ENCODE measurements around the gene SLIT3. TPM values are rescaled to one million over a fixed set of nuclear protein-coding genes. Genes with fewer than 3 reads are reported as not detected.

Gene SLIT3
- total and polyA plus RNA-seq, 2 donors (not counting 3 experiments of a cell fraction or from before 2014, with no cell fraction given) = 0.90 to 1.0 TPM

GRCh38 chr5:169095410-169095960 is 205.5 kb downstream of the SLIT3 start:
- no peaks in the 10 kb centered on the region for H3K79me2 ChIP-seq (ENCODE audit: control insufficient read depth, insufficient read depth, low read length)
- no peaks in the 10 kb centered on the region for H3K36me3 ChIP-seq (ENCODE audit: control insufficient read depth in 2 of 2, extremely low read depth in 1 of 2, insufficient read depth in 2 of 2, low read length in 2 of 2)
- TF ChIP-seq POLR2A (IDR thresholded peaks at IDR 0.05; ENCODE audit: low read depth, low read length) = no peak
- TF ChIP-seq, protein P1, sequence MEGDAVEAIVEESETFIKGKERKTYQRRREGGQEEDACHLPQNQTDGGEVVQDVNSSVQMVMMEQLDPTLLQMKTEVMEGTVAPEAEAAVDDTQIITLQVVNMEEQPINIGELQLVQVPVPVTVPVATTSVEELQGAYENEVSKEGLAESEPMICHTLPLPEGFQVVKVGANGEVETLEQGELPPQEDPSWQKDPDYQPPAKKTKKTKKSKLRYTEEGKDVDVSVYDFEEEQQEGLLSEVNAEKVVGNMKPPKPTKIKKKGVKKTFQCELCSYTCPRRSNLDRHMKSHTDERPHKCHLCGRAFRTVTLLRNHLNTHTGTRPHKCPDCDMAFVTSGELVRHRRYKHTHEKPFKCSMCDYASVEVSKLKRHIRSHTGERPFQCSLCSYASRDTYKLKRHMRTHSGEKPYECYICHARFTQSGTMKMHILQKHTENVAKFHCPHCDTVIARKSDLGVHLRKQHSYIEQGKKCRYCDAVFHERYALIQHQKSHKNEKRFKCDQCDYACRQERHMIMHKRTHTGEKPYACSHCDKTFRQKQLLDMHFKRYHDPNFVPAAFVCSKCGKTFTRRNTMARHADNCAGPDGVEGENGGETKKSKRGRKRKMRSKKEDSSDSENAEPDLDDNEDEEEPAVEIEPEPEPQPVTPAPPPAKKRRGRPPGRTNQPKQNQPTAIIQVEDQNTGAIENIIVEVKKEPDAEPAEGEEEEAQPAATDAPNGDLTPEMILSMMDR (IDR thresholded peaks at IDR 0.05; ENCODE audit: extremely low read depth in 1 of 2, insufficient read depth in 1 of 2, low read depth in 1 of 2, low read length in 2 of 2) = no peak
- TF ChIP-seq EZH2 (IDR thresholded peaks at IDR 0.05; ENCODE audit: borderline replicate concordance, low read depth, low read length, severe bottlenecking) = no peak
- no peak for TF ChIP-seq FOS (IDR thresholded peaks at IDR 0.05; ENCODE audit: borderline replicate concordance, insufficient read depth, low read length)
- TF ChIP-seq JUN (IDR thresholded peaks at IDR 0.05; ENCODE audit: borderline replicate concordance, insufficient read depth, insufficient read length, low read depth) = no peak
- TF ChIP-seq POLR2AphosphoS5 (IDR thresholded peaks at IDR 0.05; ENCODE audit: insufficient read depth, low read depth, low read length) = no peak
- TF ChIP-seq MAX (IDR thresholded peaks at IDR 0.05; ENCODE audit: insufficient read depth, insufficient read length) = no peak
- no peak for TF ChIP-seq MYC (IDR thresholded peaks at IDR 0.05; ENCODE audit: low read depth, low read length)
- TF ChIP-seq GATA2 (IDR thresholded peaks at IDR 0.05; ENCODE audit: insufficient read depth, insufficient read length, low read depth, low read length) = no peak
- ChIA-PET CTCF (no interaction called here), POLR2A (no interaction called here)
- BruUV-seq (replicated peaks) = no TSS peak
- H3K27me3 ChIP-seq (ENCODE audit: control insufficient read depth in 2 of 2, insufficient read depth in 2 of 2, low read length in 2 of 2) = no peaks in the 10 kb centered on the region
- intact Hi-C loops (cut with micrococcal nuclease) (no loop called here), dilution Hi-C loops (cut with MboI; ENCODE audit: extremely low pct_ligation_motif_present, low sequenced_read_pairs) (no loop called here)
- no peaks in the 10 kb centered on the region for H3K9me1 ChIP-seq (replicated peaks; ENCODE audit: control insufficient read depth, extremely low read depth, insufficient read depth, low read length)
- DNase-seq (ENCODE audit: low read depth, low spot score) = no peak
- FAIRE-seq = no peak
- H3K27ac ChIP-seq (ENCODE audit: insufficient read depth, low read depth, low read length) = no peak overlapping the region
- no peaks in the 10 kb centered on the region for H3K4me1 ChIP-seq (ENCODE audit: control insufficient read depth, extremely low read depth, insufficient read depth, low read length)
- no peaks in the 10 kb centered on the region for H3K9me3 ChIP-seq (replicated peaks; ENCODE audit: control insufficient read depth, insufficient read depth, low read length)
- no peak overlapping the region for H2AFZ ChIP-seq (ENCODE audit: low read depth, low read length)
- H3K4me3 ChIP-seq (replicated peaks in 1 of 3; ENCODE audit: insufficient read depth in 1 of 3, low read depth in 1 of 3, low read length in 3 of 3) = no peak overlapping the region
- no peaks in the 10 kb centered on the region for H4K20me1 ChIP-seq (replicated peaks; ENCODE audit: control insufficient read depth, extremely low read depth, insufficient read depth, low read length)
- no peak overlapping the region for H3K4me2 ChIP-seq (ENCODE audit: insufficient read depth, low read length)
- H3K9ac ChIP-seq (replicated peaks; ENCODE audit: extremely low read depth, insufficient read depth, low read length) = no peak overlapping the region
